CD4-positive, CD25-positive, alpha-beta regulatory T cell (primary cell): Measurements from ENCODE around the gene TFPI. TPM values are rescaled to one million over a fixed set of nuclear protein-coding genes. Genes with fewer than 3 reads are reported as not detected.
"Not testable (repeated sequence)": the region's sequence is repeated elsewhere in the genome, so short reads cannot be mapped to it uniquely, and the experiment has no call there.

Experiments used
- ATAC-seq, 2 donors: fragments of 150-1000 bp; cut with Tn5 transposase; one replicate each; pipeline ENCODE4 v1.10.0; 2021; ENCODE audit warnings: low read depth in 2 of 2, moderate number of reproducible peaks in 2 of 2, moderate library complexity in 1 of 2
- DNase-seq, 3 donors: peaks; one replicate each; pipeline versions ENCODE4 v3.0.0 to v3.0.0-alpha.2; 2012 to 2022; ENCODE audit warnings: mixed read lengths in 1 of 3
- H3K27ac ChIP-seq: one replicate; pipeline ENCODE4 v1.7.0; 2013; ENCODE audit warnings: mild to moderate bottlenecking, low read length; ENCODE audit not compliant: insufficient read depth, poor library complexity, severe bottlenecking
- H3K27me3 ChIP-seq: one replicate; pipeline ENCODE4 v1.7.0; 2013; ENCODE audit warnings: low read length; ENCODE audit not compliant: control insufficient read depth, insufficient read depth
- H3K36me3 ChIP-seq: one replicate; pipeline ENCODE4 v1.7.0; 2013; ENCODE audit warnings: mild to moderate bottlenecking, low read length, moderate library complexity; ENCODE audit not compliant: control insufficient read depth, insufficient read depth
- H3K4me1 ChIP-seq: 2 replicates; pipeline ENCODE4 v1.7.0; 2013; ENCODE audit warnings: mild to moderate bottlenecking, low read length; ENCODE audit not compliant: insufficient read depth, control insufficient read depth, poor library complexity, severe bottlenecking
- H3K4me3 ChIP-seq: one replicate; pipeline ENCODE4 v1.7.0; 2013; ENCODE audit warnings: low read depth, mild to moderate bottlenecking, low read length, moderate library complexity
- H3K9me3 ChIP-seq, 2 experiments: 1 replicate in 1 of 2; 2 replicates in 1 of 2; pipeline ENCODE4 v1.7.0; 2013; ENCODE audit warnings: low read length in 2 of 2, mild to moderate bottlenecking in 1 of 2, moderate library complexity in 1 of 2; ENCODE audit not compliant: control insufficient read depth in 2 of 2
- H3K27ac Mint-ChIP-seq, 3 donors: one replicate each; pipeline ENCODE4 v1.8.0; 2020 to 2022; ENCODE audit warnings: mild to moderate bottlenecking in 3 of 3, mixed read lengths in 3 of 3, moderate library complexity in 2 of 3
- H3K27me3 Mint-ChIP-seq: one replicate; pipeline ENCODE4 v1.8.0; 2022; ENCODE audit warnings: mild to moderate bottlenecking, mixed read lengths
- H3K36me3 Mint-ChIP-seq: one replicate; pipeline ENCODE4 v1.8.0; 2020; ENCODE audit warnings: mixed read lengths
- H3K4me1 Mint-ChIP-seq, 4 donors: one replicate each; pipeline ENCODE4 v1.8.0; 2020 to 2022; ENCODE audit warnings: mixed read lengths in 4 of 4, mild to moderate bottlenecking in 1 of 4
- H3K4me3 Mint-ChIP-seq, 4 donors: one replicate each; pipeline ENCODE4 v1.8.0; 2020 to 2022; ENCODE audit warnings: mild to moderate bottlenecking in 4 of 4, mixed read lengths in 4 of 4, moderate library complexity in 3 of 4
- H3K9me3 Mint-ChIP-seq, 7 donors: one replicate each; pipeline ENCODE4 v1.8.0; 2020 to 2022; ENCODE audit warnings: mixed read lengths in 7 of 7, mild to moderate bottlenecking in 3 of 7, moderate library complexity in 2 of 7
- polyA plus RNA-seq, 4 donors: library from polyadenylated mRNA; unstranded; fragments of 300-500 nt; fragmentation: Illumina TruSeq; gene quantifications; one replicate each; pipeline ENCODE4 v1.2.3, GENCODE V29; 2021
- total RNA-seq: library from RNA; stranded (reverse); gene quantifications from one replicate; pipeline ENCODE4 v1.2.3, GENCODE V29; 2022

The TFPI gene
- total and polyA plus RNA-seq, 5 donors from 2014 or later: 1.3 TPM; not detected in 4

- no peaks in the 10 kb centered on the region for H3K4me1 Mint-ChIP-seq
- H3K27ac Mint-ChIP-seq: no peak overlapping the region
- Histone ChIP-seq H3K27me3 (no peaks in the 10 kb centered on the region), H3K27ac (no peak overlapping the region), H3K9me3 (no peaks in the 10 kb centered on the region), H3K36me3 (no peaks in the 10 kb centered on the region), H3K4me3 (no peak overlapping the region), H3K4me1 (no peaks in the 10 kb centered on the region)
- no peaks in the 10 kb centered on the region for H3K36me3 Mint-ChIP-seq
- H3K4me3 Mint-ChIP-seq: no peak overlapping the region
- ATAC-seq (no peak), DNase-seq (peak in 1 of 3 donors; percentile 24)
- H3K27me3 Mint-ChIP-seq: no peaks in the 10 kb centered on the region
- H3K9me3 Mint-ChIP-seq: peaks cover 0 to 2% (median 0%) of the 10 kb centered on the region in 7 donors
These were observed 26.4 kb upstream of the TFPI start for GRCh38 chr2:187580462-187581124.

- H3K9me3 ChIP-seq: no peaks in the 10 kb centered on the region
- no peaks in the 10 kb centered on the region for H3K4me1 Mint-ChIP-seq
- H3K4me1 ChIP-seq: no peaks in the 10 kb centered on the region
- H3K27ac Mint-ChIP-seq: no peak overlapping the region
- no peaks in the 10 kb centered on the region for H3K27me3 ChIP-seq
- DNase-seq (no peak), ATAC-seq (peak in 1 of 2 donors; percentile 43)
- no peaks in the 10 kb centered on the region for H3K36me3 Mint-ChIP-seq
- H3K4me3 ChIP-seq: no peak overlapping the region
- no peaks in the 10 kb centered on the region for H3K27me3 Mint-ChIP-seq
- H3K9me3 Mint-ChIP-seq: peaks cover 0 to 7% (median 3%) of the 10 kb centered on the region in 7 donors
- no peaks in the 10 kb centered on the region for H3K36me3 ChIP-seq
- no peak overlapping the region for H3K27ac ChIP-seq
- no peak overlapping the region for H3K4me3 Mint-ChIP-seq
These were observed 23.1 kb upstream of the TFPI start for GRCh38 chr2:187577310-187577709.

- Histone ChIP-seq H3K4me3 (no peak overlapping the region), H3K27me3 (no peaks in the 10 kb centered on the region), H3K36me3 (no peaks in the 10 kb centered on the region), H3K4me1 (no peaks in the 10 kb centered on the region), H3K27ac (no peak overlapping the region), H3K9me3 (no peaks in the 10 kb centered on the region)
- Mint-ChIP-seq H3K27me3 (no peaks in the 10 kb centered on the region), H3K27ac (no peak overlapping the region), H3K4me3 (no peak overlapping the region), H3K9me3 (peaks cover 0 to 8% (median 4%) of the 10 kb centered on the region in 7 donors), H3K36me3 (no peaks in the 10 kb centered on the region), H3K4me1 (no peaks in the 10 kb centered on the region)
- DNase-seq (no peak), ATAC-seq (no peak)
These were observed 22.7 kb upstream of the TFPI start for GRCh38 chr2:187576906-187577305.

DNA sequence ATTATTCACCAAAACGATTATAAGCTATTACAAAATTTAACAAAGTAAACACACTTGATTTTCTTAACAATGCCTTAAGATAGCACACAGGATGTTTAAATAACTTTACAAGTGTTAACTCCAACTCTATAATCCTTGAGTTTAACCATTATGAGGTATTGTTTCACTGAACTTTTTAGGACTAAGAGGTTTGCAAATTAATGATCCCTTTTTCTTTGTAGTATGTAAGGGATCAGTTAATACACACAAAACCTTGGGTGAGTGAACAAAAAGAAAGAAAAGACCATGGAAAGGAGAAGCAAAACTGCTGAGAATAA lies 21.5 kb upstream of the TFPI start:
- Mint-ChIP-seq H3K9me3 (peaks cover 0 to 8% (median 4%) of the 10 kb centered on the region in 7 donors), H3K36me3 (no peaks in the 10 kb centered on the region), H3K27ac (no peak overlapping the region), H3K27me3 (no peaks in the 10 kb centered on the region), H3K4me1 (no peaks in the 10 kb centered on the region), H3K4me3 (no peak overlapping the region)
- H3K4me3 ChIP-seq: no peak overlapping the region
- no peaks in the 10 kb centered on the region for H3K27me3 ChIP-seq
- DNase-seq (no peak), ATAC-seq (no peak)
- no peak overlapping the region for H3K27ac ChIP-seq
- no peaks in the 10 kb centered on the region for H3K36me3 ChIP-seq
- no peaks in the 10 kb centered on the region for H3K4me1 ChIP-seq
- no peaks in the 10 kb centered on the region for H3K9me3 ChIP-seq

- no peak for DNase-seq
- Mint-ChIP-seq H3K27ac (no peak overlapping the region), H3K27me3 (no peaks in the 10 kb centered on the region), H3K9me3 (peaks cover 0 to 8% (median 4%) of the 10 kb centered on the region in 7 donors), H3K4me1 (no peaks in the 10 kb centered on the region), H3K4me3 (no peak overlapping the region), H3K36me3 (no peaks in the 10 kb centered on the region)
- H3K9me3 ChIP-seq: no peaks in the 10 kb centered on the region
- no peaks in the 10 kb centered on the region for H3K36me3 ChIP-seq
- ATAC-seq: no peak
- no peaks in the 10 kb centered on the region for H3K27me3 ChIP-seq
- no peaks in the 10 kb centered on the region for H3K4me1 ChIP-seq
- no peak overlapping the region for H3K4me3 ChIP-seq
- no peak overlapping the region for H3K27ac ChIP-seq
These were observed 20.9 kb upstream of the TFPI start for GRCh38 chr2:187574969-187575750.

GRCh38 chr2:187573722-187574121 lies 19.5 kb upstream of the TFPI start:
- Mint-ChIP-seq H3K4me3 (no peak overlapping the region), H3K9me3 (peaks cover 0 to 8% (median 5%) of the 10 kb centered on the region in 7 donors), H3K4me1 (no peaks in the 10 kb centered on the region), H3K36me3 (no peaks in the 10 kb centered on the region), H3K27me3 (no peaks in the 10 kb centered on the region), H3K27ac (no peak overlapping the region)
- no peak overlapping the region for H3K27ac ChIP-seq
- H3K4me1 ChIP-seq: no peaks in the 10 kb centered on the region
- no peaks in the 10 kb centered on the region for H3K27me3 ChIP-seq
- ATAC-seq: no peak
- H3K36me3 ChIP-seq: no peaks in the 10 kb centered on the region
- no peak overlapping the region for H3K4me3 ChIP-seq
- no peaks in the 10 kb centered on the region for H3K9me3 ChIP-seq
- no peak for DNase-seq

DNA sequence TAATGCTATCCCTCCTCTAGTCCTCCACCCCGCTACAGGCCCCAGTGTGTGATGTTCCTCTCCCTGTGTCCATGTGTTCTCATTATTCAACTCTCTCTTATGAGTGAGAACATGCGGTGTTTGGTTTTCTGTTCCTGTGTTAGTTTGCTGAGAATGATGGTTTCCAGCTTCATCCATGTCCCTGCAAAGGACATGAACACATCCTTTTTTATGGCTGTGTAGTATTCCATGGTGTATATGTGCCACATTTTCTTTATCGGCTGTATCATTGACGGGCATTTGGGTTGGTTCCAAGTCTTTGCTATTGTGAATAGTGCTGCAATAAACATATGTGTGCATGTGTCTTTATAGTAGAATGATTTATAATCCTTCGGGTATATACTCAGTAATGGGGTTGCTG lies 17.8 kb upstream of the TFPI start:
- H3K36me3 Mint-ChIP-seq, H3K4me3 Mint-ChIP-seq, H3K4me1 Mint-ChIP-seq, H3K27ac Mint-ChIP-seq, H3K27me3 ChIP-seq, H3K27ac ChIP-seq, H3K27me3 Mint-ChIP-seq, H3K4me1 ChIP-seq, DNase-seq, H3K36me3 ChIP-seq, H3K4me3 ChIP-seq, H3K9me3 ChIP-seq, ATAC-seq, H3K9me3 Mint-ChIP-seq: not testable (repeated sequence)

DNA sequence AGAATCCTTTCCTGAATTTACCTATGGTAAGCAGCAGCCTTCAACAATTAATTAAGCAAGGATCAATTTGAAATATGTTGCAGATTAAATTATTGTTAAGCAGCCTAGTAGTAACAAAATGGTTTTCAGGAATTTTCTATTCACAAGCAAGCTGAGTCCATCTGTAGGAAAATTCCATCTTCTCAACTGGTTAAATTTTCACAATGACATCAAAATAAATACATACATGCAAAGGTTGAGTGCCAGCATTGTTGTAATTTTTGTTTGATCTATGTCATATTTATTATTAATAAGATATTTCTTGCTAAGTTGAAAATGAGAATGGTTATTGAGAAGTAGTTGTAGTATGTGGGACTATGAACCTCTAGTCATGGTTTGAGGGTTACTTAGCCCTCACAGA lies 15.3 kb upstream of the TFPI start:
- Histone ChIP-seq H3K36me3 (no peaks in the 10 kb centered on the region), H3K27ac (no peak overlapping the region), H3K27me3 (no peaks in the 10 kb centered on the region), H3K4me1 (no peaks in the 10 kb centered on the region), H3K4me3 (no peak overlapping the region), H3K9me3 (no peaks in the 10 kb centered on the region)
- no peak overlapping the region for H3K4me3 Mint-ChIP-seq
- ATAC-seq (no peak), DNase-seq (no peak)
- H3K27me3 Mint-ChIP-seq: no peaks in the 10 kb centered on the region
- no peaks in the 10 kb centered on the region for H3K36me3 Mint-ChIP-seq
- no peak overlapping the region for H3K27ac Mint-ChIP-seq
- peaks cover 0 to 8% (median 5%) of the 10 kb centered on the region in 7 donors for H3K9me3 Mint-ChIP-seq
- no peaks in the 10 kb centered on the region for H3K4me1 Mint-ChIP-seq
